ENCODE data around the gene FSTL4. TPM values are rescaled to one million over a fixed set of nuclear protein-coding genes. Genes with fewer than 3 reads are reported as not detected.

Gene FSTL4
- total RNA-seq, 4 donors from 2014 or later, result 0.41 TPM; not detected in 3

GRCh38 chr5:133596049-133596448 lies 16.3 kb downstream of the FSTL4 start:
- no peak for DNase-seq
- Histone ChIP-seq H3K36me3 (no peaks in the 10 kb centered on the region), H3K4me1 (no peaks in the 10 kb centered on the region), H3K27me3 (no peaks in the 10 kb centered on the region), H3K9me3 (no peaks in the 10 kb centered on the region), H3K27ac (no peak overlapping the region), H3K4me3 (no peak overlapping the region)
- TF ChIP-seq POLR2A (IDR thresholded peaks at IDR 0.05), result no peak
- TF ChIP-seq CTCF (IDR thresholded peaks at IDR 0.05), result no peak
- intact Hi-C loops (cut with DNase I; ENCODE audit: low total_unique reads), result no loop called here

DNA sequence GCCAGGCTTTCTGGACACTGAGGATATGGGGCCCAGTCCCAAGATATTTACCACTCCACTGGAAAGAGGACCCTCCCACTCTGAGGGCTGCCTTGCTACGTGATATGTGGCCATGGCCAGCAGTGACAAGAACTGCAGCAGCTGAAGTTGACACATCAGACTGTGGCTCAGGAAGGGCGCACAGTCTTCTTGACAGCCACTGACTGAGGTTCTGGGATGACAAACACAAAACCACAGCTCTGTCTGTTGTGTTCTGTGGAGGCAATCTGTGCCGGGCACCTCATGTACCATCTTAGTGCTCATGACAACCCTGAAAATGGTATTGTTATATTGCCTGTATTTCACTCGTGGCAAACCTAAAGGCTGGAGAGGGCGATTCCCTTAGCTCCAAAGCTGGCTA lies 16.9 kb downstream of the FSTL4 start:
- Histone ChIP-seq H3K4me3 (no peak overlapping the region), H3K27me3 (no peaks in the 10 kb centered on the region), H3K9me3 (no peaks in the 10 kb centered on the region), H3K36me3 (no peaks in the 10 kb centered on the region), H3K27ac (no peak overlapping the region), H3K4me1 (no peaks in the 10 kb centered on the region)
- no peak for DNase-seq
- intact Hi-C loops (cut with DNase I; ENCODE audit: low total_unique reads), result no loop called here
- TF ChIP-seq CTCF (IDR thresholded peaks at IDR 0.05) (no peak), POLR2A (IDR thresholded peaks at IDR 0.05) (no peak)

GRCh38 chr5:133589286-133589685 lies 23.1 kb downstream of the FSTL4 start:
- Histone ChIP-seq H3K4me1 (no peaks in the 10 kb centered on the region), H3K4me3 (no peak overlapping the region), H3K27me3 (no peaks in the 10 kb centered on the region), H3K9me3 (no peaks in the 10 kb centered on the region), H3K36me3 (no peaks in the 10 kb centered on the region), H3K27ac (no peak overlapping the region)
- intact Hi-C loops (cut with DNase I; ENCODE audit: low total_unique reads), result no loop called here
- TF ChIP-seq CTCF (IDR thresholded peaks at IDR 0.05) (no peak), POLR2A (IDR thresholded peaks at IDR 0.05) (no peak)
- DNase-seq, result no peak

DNA sequence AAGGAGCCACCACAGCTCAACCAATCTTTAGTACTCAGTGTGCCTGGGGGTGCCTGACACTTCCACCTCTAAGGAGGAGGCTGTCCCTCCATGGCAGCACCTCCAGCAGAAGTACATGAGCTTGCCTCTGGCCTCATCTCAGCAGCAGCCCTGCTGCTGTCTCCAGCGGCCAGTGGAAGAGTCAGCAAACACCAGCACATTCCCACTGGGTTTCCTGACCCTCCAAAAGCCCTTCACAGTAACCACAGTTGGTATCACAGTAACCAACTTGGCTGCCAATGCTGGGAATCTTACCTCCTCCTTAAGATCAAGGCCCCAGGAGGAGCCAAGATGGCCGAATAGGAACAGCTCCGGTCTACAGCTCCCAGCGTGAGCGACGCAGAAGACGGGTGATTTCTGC lies 29.4 kb downstream of the FSTL4 start:
- Histone ChIP-seq H3K4me1 (no peaks in the 10 kb centered on the region), H3K9me3 (no peaks in the 10 kb centered on the region), H3K36me3 (no peaks in the 10 kb centered on the region), H3K4me3 (no peak overlapping the region), H3K27ac (no peak overlapping the region), H3K27me3 (no peaks in the 10 kb centered on the region)
- DNase-seq, result no peak
- TF ChIP-seq CTCF (IDR thresholded peaks at IDR 0.05) (no peak), POLR2A (IDR thresholded peaks at IDR 0.05) (no peak)
- intact Hi-C loops (cut with DNase I; ENCODE audit: low total_unique reads), result no loop called here

DNA sequence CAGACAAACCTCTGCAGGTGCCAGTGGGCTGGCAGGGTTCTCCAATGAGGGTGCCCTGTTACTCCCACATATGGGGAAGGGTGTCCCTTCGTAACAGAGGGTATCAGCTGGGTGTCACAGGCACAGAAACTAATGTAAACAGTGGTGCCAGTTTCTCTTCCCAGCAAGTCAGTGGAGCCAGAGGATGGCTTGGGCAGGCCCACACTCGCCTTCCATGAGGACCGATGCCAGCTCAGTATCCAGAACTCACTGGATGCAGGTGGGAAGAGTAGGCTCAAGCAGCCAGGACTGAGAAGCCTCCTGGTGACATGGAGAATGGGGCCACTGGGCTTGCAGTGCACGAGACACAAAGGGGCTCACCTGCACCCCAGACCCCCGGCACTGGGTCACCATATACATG lies 30.4 kb downstream of the FSTL4 start:
- Histone ChIP-seq H3K4me3 (no peak overlapping the region), H3K4me1 (no peaks in the 10 kb centered on the region), H3K9me3 (no peaks in the 10 kb centered on the region), H3K27me3 (no peaks in the 10 kb centered on the region), H3K27ac (no peak overlapping the region), H3K36me3 (no peaks in the 10 kb centered on the region)
- intact Hi-C loops (cut with DNase I; ENCODE audit: low total_unique reads), result no loop called here
- TF ChIP-seq CTCF (IDR thresholded peaks at IDR 0.05), result no peak
- TF ChIP-seq POLR2A (IDR thresholded peaks at IDR 0.05), result no peak
- no peak for DNase-seq

Data from uterus (tissue), 4 donors.